Measurements from ENCODE around the gene PRKCD.
"Not testable (repeated sequence)": the region's sequence is repeated elsewhere in the genome, so short reads cannot be mapped to it uniquely, and the experiment has no call there.

Gene PRKCD

GRCh38 chr3:53140847-53141845 lies 19.9 kb upstream of the PRKCD start:
- DNase-seq, result no peak

- no peak for DNase-seq
These were observed 18.0 kb upstream of the PRKCD start for GRCh38 chr3:53142986-53143385.

DNA sequence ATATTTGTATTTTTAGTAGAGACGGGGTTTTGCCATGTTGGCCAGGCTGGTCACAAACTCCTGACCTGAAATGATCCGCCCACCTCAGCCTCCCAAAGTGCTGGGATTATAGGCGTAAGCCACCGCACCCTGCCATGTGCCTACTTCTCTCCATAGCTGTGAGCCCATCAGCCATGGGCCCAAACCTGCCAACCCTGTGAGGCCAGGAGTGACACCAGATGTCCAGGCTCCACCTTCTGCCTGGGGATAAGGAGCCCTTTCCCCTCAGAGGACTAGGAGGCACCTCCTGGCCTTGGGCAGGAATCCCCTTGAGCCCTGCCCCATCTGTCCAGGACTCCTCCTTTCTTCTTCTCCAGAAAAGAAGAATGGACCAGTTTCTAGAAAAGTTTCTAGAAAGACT lies 16.6 kb upstream of the PRKCD start:
- no peak for DNase-seq

DNA sequence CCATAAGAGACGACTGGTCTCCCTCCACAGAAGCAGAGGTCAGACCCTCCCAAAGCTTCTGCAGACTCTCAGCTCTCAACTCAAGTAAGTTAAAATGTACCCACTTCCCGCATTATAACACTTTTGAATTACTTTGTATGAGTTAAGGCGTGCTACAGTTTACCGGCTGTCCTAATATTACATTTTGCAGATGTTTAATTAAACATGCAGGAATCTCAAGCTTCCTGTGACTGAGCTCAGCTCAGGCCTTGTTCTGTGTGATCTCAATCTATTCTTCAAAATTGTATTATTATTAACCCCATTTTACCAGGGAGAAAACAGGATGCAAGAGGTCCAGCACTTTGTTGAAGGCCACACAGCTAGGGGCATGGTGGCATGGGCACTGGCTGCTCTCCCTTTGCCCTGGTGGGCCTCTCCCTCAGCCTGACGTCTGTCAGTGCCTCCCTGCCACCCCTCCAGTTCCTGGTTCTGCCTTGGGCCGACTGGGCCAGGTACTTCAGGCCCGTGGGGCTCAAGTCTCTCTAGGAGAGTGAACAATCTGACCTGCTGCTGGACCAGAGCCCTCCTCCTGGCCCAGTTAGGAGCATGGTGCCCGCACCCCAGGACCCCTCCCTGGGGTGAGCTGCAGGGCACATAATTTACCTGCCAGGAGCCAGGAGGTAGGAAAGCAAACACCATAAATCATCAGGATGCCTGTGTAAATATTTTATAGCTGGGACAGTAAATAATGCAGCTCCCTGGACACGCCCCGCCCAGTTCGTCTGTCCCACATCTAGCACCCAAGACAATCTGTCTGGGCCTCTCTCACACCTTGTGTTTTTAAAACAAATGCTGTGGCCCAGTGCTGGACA lies 15.9 kb upstream of the PRKCD start:
- DNase-seq, result no peak

DNA sequence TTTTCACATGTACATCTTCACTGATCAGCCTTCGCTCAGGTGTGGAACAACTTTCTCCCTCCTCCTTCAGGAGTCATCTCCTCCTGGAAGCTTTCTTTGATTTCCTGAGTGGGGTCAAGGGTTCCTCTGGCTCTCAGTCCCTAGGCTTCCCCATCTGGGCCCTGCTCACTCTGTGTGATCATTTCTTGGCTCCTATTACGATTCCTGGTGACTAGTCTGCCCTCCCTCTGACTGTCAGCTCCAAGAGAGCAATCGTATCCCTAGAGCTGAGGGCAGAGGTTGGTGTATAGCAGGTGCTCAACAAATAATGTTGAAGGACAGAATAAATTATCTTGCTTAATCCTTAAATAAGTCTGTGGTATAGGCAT lies 15.3 kb upstream of the PRKCD start:
- no peak for DNase-seq

GRCh38 chr3:53146319-53146891 lies 14.6 kb upstream of the PRKCD start:
- DNase-seq, result peak; percentile 50

DNA sequence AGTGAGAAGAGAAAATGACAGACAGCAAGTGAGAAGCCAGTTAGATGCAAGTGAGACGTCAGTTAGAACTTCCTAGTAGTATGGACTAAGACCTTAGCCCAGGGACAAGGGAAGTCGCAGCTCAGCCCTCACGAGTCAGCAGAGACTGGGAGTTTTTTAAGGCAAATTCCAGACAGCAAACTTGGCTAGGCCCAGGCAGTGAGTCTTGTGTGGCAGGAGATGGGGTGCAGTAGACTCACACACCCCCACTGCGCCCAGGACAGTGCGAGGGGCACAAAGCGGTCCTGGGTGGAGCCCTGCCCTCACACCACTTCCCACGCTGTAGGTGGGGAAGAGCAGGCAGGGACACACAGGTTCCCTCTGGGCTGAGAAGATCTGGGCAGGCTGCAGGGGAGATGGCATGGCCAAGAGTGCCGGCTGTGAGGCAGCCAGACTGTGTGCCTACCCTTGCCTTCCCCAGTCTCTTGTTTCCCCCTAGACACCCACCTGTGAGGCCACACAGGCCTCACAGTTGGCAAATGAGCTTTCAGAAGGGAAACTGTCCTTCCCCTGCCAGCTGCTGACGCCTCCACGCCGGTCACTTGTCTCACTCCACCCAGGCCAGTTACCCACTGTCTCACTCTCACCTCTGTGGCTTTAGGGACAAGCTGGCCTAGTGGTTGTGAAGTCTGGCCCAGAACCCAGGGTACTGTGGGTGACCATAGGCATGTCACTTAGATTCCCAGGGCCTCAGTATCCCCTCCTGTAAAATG lies 13.7 kb upstream of the PRKCD start:
- no peak for DNase-seq

DNA sequence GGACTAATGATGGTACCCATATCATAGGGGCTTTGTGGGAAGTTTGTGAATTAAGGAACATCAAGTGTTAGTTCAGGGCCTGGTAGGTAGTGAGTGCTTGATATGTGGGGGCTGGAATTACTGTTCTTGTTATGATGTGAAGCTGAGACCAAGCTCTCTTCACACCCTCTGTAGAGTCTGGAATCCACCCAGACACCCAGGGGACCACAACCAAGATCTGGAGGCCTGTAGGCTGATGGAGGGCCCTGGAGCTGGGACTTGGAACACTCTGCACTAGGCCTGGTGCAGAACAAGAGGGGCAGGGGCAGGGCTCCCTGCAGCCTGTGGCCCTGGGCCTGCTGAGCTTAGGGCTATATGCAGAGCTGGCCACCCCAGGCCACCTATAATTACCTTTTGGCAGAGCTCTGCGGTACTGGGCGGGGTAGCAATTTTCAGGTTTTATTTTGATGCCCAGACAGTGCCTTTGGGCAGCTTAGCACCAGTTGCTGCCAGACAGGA lies 13.1 kb upstream of the PRKCD start:
- DNase-seq, result no peak

- DNase-seq, result no peak
These were observed 11.9 kb upstream of the PRKCD start for GRCh38 chr3:53149006-53149690.

DNA sequence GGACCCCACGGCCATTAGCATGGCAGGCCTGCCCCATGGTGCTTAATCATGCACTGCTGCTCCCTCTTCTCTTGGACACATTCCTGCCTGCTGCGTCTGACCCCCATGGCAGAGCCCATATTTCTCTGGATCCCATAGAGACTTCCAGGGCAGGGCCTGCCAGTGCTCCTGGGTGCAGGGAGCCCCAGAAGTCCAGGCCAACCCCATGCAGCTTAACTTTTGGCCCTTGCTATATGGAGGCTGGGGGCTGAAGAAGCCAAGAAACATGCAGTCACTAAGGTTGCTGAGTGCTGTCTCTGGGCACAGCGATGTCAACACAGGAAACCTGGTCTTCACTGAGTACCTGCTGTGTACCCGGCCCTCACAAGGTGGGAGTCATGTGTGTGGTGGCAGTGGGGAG lies 11.3 kb upstream of the PRKCD start:
- no peak for DNase-seq

DNA sequence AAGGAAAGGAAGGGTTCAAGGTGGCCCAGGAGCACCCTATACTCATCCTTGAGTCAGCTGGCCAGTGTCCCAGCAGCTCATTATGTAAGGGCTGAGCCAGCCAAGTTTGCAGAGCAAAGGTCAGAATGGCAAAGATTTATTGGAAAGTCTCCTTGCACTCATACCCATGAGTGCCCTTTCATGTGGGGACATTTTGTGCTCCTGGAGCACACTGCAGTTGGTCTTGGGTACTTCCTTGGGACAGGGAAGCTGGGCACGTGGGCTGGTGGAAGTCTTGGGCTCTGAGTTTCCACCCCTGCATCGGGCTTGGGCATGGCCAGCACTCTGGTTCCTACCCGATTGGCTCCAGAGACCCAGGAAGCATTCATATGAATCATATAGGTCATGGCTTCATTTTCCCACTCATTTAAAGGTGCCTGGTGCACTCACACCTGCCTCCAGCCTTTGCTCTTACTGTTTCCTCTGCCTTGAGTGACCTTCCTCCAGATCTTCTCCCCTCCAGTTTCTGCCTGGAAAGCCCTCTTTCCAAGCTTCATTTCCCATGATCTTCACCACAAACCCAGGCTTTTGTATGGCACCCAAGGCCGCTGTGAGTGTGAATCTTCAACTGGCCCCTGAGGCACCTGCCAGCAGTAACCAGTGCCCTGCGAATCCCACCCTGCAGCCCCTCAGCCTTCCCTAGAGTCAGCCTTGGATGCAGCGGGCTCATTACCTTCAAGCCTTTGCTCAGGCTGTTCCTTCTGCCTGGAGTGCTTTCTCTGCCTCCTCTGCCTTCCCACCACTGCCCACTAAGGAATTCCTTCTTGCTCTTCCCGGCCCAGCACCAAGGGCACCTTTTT lies 10.5 kb upstream of the PRKCD start:
- DNase-seq, result no peak

- DNase-seq, result not testable (repeated sequence)
These were observed 9.9 kb upstream of the PRKCD start for GRCh38 chr3:53151086-53151438.

GRCh38 chr3:53151465-53151864 lies 9.5 kb upstream of the PRKCD start:
- DNase-seq, result no peak

DNA sequence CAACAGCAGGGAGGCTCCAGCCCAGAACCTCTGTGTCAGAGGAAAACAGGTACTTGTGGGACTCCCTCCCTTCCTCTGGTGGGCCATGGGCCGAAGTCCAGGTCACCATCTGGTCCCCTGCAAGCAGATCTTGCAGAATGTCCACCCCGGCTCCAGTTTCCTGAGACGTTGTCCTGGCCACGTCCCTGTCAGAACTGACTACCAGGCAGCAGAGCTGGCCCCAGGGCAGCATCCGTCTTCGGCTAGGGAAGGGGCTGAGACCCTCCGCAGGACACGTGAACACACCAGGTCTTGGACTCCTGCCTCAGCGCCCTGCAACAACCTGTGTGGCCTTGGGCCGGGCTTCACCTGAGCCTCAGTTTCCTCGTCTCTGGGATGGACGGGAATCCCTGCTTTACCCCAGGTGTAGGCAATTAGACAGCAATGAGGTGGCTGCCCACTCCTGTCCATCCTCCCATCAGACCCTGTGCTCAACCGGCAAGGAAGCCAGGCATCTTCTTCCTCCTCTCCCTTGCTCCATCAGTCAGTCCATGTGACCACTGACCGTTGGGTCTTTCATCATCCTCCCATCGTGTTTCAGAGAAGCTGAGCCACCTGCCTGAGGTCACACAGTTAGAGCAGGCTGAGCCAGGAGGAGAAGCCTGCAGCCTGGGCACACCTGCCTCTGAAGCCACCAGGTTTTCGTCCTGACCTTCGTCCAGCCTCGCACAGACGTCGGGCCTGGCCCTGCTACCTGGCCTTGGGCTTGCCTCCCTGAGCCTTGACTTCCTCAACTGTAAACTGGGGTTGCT lies 8.9 kb upstream of the PRKCD start:
- DNase-seq, result no peak

DNA sequence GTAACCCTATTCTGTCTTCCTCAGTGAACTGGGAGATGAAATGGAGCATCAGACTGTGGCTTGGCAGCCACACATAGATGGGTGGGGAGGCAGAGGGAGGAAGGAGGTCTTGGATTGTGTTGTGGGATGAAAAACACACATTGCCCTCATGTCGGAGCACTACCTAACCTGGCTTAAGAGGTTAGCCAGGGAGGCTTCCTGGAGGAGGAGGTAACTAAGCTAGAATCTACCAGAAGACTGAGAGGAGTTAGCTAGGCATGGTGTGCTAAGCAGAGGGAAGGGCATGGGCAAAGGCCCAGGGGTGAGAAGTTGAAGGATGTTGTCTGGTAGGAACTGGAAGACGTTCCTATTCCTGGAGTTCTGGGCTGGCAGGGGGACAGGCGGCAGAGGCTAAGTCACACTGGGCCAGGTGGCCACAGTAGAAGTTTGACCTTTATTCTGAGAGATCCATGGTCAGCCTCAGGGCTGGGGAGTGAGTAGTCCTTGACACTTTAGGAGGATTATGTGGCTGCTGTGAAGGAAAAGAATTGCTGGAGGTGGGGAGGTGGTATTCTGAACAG lies 7.7 kb upstream of the PRKCD start:
- no peak for DNase-seq

DNA sequence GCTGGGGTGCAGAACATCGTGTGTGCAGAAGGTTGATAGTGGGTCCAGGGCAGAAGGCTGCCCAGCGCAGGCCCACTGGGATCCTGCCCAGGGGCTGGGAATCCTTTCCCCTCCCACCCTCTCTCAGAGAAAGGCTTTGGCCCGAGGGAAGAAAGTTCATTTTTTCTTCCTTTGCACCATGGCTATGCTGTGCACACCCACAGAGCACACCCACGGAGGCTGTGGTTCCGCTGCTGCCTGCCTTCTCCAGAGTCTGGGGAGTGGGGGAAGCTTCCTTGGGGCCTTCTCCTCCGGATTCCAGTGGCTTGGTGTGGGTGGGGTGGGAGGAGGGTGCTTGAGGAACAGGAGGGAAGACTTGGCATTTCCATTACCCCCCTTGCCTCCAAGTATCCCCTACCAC lies 7.0 kb upstream of the PRKCD start:
- no peak for DNase-seq

DNA sequence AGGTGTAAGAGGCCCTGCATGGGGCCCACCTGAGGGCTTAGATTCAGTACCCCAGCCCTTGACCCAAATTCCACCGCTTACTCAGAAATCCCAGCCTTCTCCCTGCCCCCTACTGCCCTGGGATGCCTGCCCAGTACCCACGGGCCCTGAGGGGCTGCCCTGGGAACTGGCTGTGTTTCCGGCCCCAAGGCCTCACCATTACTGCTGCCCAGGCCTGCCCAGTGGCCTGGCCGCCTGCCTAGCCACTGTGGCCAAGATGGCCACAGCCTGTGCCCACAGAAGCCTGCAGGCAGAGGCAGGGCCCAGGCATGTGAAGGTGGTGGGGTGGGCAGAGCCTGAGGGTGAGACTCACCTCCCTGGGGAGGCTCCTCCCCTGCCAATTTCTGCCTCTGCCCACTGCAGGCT lies 6.1 kb upstream of the PRKCD start:
- DNase-seq, result no peak

DNA sequence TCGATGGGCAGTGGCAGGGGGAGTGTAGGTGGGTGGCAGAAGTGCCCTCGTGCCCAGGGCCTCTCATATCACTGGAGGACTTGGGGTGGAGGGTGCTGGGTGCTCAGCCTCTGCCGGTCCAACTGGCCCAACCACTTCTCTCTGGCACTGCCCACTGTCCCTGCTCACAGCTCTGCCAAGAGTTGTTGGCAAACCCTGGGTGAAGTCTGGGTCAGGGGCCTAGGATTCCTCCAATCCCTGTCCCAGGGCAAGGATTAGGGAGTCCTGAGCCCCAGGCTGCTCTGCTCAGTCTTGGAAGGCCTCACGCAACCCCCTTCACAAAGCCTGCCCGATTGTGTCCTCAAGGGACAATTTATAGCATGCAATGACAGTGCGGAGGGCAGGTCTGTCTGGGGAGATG lies 5.2 kb upstream of the PRKCD start:
- DNase-seq, result no peak

- no peak for DNase-seq
These were observed 4.6 kb upstream of the PRKCD start for GRCh38 chr3:53156368-53156834.
